ENCODE results near the gene CSNK2B.

CSNK2B gene

DNA sequence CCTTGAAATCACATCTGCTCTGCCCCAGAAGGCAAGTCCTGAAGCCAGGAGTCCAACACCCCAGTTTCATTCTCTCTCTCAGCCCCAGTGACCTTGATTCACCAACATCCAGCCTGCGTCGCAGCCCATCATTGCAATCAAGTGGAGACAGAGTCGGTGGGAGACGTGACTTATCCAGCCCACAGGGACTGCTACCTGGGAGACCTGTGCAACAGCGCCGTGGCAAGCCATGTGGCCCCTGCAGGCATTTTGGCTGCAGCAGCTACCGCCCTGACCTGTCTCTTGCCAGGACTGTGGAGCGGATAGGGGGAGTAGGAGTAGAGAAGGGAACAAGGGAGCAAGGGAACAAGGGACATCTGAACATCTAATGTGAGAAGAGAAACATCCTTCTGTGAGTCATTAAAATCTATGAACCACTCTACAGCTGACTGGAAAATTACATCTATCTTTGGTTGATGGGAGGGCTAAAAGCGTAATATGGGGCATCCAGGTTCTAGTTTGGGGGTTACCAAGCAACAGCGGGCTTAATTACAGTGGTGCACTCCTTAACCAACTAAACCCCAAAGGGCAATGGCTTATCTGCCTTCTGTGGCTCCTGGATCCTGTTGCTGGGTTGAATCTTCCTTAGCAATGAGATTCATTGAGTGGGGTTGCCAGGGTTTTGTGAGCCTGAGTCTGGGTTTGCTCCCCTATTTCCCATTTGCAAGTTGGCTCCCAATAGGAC, 51.8 kb downstream of the CSNK2B start:
- DNase-seq: no peak

GRCh38 chr6:31718265-31718664, 52.4 kb downstream of the CSNK2B start:
- DNase-seq: no peak

GRCh38 chr6:31719001-31719400, 53.1 kb downstream of the CSNK2B start:
- no peak for DNase-seq
